Suppressor macrophage treated with lipopolysaccharide for 4 hours (primary cell): ENCODE data around the gene ZCCHC13.
"Not testable (repeated sequence)": the region's sequence is repeated elsewhere in the genome, so short reads cannot be mapped to it uniquely, and the experiment has no call there.

Experiments
- DNase-seq: peaks from one replicate; pipeline ENCODE4 v3.0.0-alpha.2; 2020

Gene ZCCHC13

GRCh38 chrX:74304016-74304415 is at the start of gene ZCCHC13:
Gene ZCCHC13, plus strand, starts transcription at chrX:74304180. Its CDS starts 87 bp downstream, at chrX:74304267.
- DNase-seq: no peak

- not testable (repeated sequence) for DNase-seq
These were observed 45.9 kb upstream of the ZCCHC13 start for GRCh38 chrX:74258111-74258510.

- no peak for DNase-seq
These were observed 44.0 kb upstream of the ZCCHC13 start for GRCh38 chrX:74259885-74260491.

GRCh38 chrX:74262452-74263209 is 41.3 kb upstream of the ZCCHC13 start:
- no peak for DNase-seq

GRCh38 chrX:74270393-74270792 is 33.6 kb upstream of the ZCCHC13 start:
- DNase-seq: no peak

- DNase-seq: no peak
These were observed 31.8 kb upstream of the ZCCHC13 start for GRCh38 chrX:74272230-74272629.

- DNase-seq: no peak
These were observed 29.5 kb upstream of the ZCCHC13 start for GRCh38 chrX:74274516-74274915.

GRCh38 chrX:74277320-74277719 is 26.7 kb upstream of the ZCCHC13 start:
- DNase-seq: no peak

GRCh38 chrX:74277846-74278245 is 26.1 kb upstream of the ZCCHC13 start:
- no peak for DNase-seq

GRCh38 chrX:74280759-74281158 is 23.2 kb upstream of the ZCCHC13 start:
- peak; percentile 72 for DNase-seq

- no peak for DNase-seq
These were observed 19.5 kb upstream of the ZCCHC13 start for GRCh38 chrX:74284391-74284952.

- peak; percentile 33 for DNase-seq
These were observed 16.8 kb upstream of the ZCCHC13 start for GRCh38 chrX:74286950-74287740.

GRCh38 chrX:74291577-74291963 is 12.4 kb upstream of the ZCCHC13 start:
- DNase-seq: no peak

GRCh38 chrX:74291964-74292807 is 11.8 kb upstream of the ZCCHC13 start:
- peak; percentile 90 for DNase-seq

- DNase-seq: no peak
These were observed 11.2 kb upstream of the ZCCHC13 start for GRCh38 chrX:74292808-74293123.

GRCh38 chrX:74293343-74293946 is 10.5 kb upstream of the ZCCHC13 start:
- peak; percentile 76 for DNase-seq

GRCh38 chrX:74295101-74295500 is 8.9 kb upstream of the ZCCHC13 start:
- no peak for DNase-seq

- DNase-seq: no peak
These were observed 6.2 kb upstream of the ZCCHC13 start for GRCh38 chrX:74297766-74298165.

- DNase-seq: no peak
These were observed 3.1 kb upstream of the ZCCHC13 start for GRCh38 chrX:74300869-74301268.

- DNase-seq: no peak
These were observed 14.7 kb downstream of the ZCCHC13 start for GRCh38 chrX:74318672-74319071.

GRCh38 chrX:74319321-74319720 is 15.3 kb downstream of the ZCCHC13 start:
- not testable (repeated sequence) for DNase-seq

GRCh38 chrX:74321191-74321590 is 17.2 kb downstream of the ZCCHC13 start:
- no peak for DNase-seq
